ENCODE results near the gene PXDN.
"Not testable (repeated sequence)": the region's sequence is repeated elsewhere in the genome, so short reads cannot be mapped to it uniquely, and the experiment has no call there.

PXDN gene

GRCh38 chr2:1718339-1719220, 25.7 kb downstream of the PXDN start:
- TF ChIP-seq EZH2phosphoT487 (IDR thresholded peaks at IDR 0.05; ENCODE audit: borderline replicate concordance, low read length), result no peak
- TF ChIP-seq, protein P1, sequence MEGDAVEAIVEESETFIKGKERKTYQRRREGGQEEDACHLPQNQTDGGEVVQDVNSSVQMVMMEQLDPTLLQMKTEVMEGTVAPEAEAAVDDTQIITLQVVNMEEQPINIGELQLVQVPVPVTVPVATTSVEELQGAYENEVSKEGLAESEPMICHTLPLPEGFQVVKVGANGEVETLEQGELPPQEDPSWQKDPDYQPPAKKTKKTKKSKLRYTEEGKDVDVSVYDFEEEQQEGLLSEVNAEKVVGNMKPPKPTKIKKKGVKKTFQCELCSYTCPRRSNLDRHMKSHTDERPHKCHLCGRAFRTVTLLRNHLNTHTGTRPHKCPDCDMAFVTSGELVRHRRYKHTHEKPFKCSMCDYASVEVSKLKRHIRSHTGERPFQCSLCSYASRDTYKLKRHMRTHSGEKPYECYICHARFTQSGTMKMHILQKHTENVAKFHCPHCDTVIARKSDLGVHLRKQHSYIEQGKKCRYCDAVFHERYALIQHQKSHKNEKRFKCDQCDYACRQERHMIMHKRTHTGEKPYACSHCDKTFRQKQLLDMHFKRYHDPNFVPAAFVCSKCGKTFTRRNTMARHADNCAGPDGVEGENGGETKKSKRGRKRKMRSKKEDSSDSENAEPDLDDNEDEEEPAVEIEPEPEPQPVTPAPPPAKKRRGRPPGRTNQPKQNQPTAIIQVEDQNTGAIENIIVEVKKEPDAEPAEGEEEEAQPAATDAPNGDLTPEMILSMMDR (IDR thresholded peaks at IDR 0.05; ENCODE audit: low read depth, low read length, poor library complexity, severe bottlenecking), result no peak
- H3K4me3 ChIP-seq (ENCODE audit: low read length), result no peak overlapping the region
- H4K20me1 ChIP-seq (ENCODE audit: control insufficient read depth, insufficient read depth, low read depth, low read length), result no peaks in the 10 kb centered on the region
- H3K36me3 ChIP-seq (ENCODE audit: control insufficient read depth, low read length), result no peaks in the 10 kb centered on the region
- no peak overlapping the region for H3K27ac ChIP-seq (ENCODE audit: low read depth, low read length)
- H3K9me3 ChIP-seq (ENCODE audit: control insufficient read depth, insufficient read depth, low read length), result peaks cover 24% of the 10 kb centered on the region
- H3K4me1 ChIP-seq (ENCODE audit: control insufficient read depth, low read length), result no peaks in the 10 kb centered on the region
- H3K9me2 ChIP-seq (replicated peaks; ENCODE audit: control insufficient read depth, low read length), result no peaks in the 10 kb centered on the region
- no peaks in the 10 kb centered on the region for H3K79me2 ChIP-seq (ENCODE audit: control insufficient read depth, low read length)
- no peaks in the 10 kb centered on the region for H3K27me3 ChIP-seq (ENCODE audit: control insufficient read depth, low read length)
- no peaks in the 10 kb centered on the region for H3F3A ChIP-seq (ENCODE audit: control insufficient read depth, insufficient read depth)
- no peak overlapping the region for H3K4me2 ChIP-seq (ENCODE audit: low read length)

DNA sequence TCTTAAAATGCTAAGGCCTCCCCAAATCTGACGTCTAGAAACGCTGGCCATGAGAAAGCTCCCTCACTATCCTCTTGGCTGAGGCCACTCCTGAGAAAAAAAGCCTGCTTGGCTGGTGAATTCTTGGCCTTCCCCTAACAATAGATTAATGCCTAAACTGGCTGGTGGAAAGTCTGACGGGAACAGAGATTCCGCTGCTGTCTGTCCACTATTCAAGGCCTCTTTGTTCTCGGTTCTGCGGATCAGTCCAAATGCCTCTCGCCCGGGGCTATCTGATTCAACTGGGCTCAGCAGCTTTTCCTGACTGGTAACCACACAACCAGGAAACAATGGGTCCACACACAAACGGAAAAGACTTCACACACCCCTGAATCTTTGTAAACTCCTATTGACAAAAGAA, 27.2 kb downstream of the PXDN start:
- no peak overlapping the region for H3K27ac ChIP-seq (ENCODE audit: low read depth, low read length)
- TF ChIP-seq, protein P1 (IDR thresholded peaks at IDR 0.05; ENCODE audit: low read depth, low read length, poor library complexity, severe bottlenecking), result no peak
- TF ChIP-seq EZH2phosphoT487 (IDR thresholded peaks at IDR 0.05; ENCODE audit: borderline replicate concordance, low read length), result no peak
- H3K4me1 ChIP-seq (ENCODE audit: control insufficient read depth, low read length), result no peaks in the 10 kb centered on the region
- no peaks in the 10 kb centered on the region for H4K20me1 ChIP-seq (ENCODE audit: control insufficient read depth, insufficient read depth, low read depth, low read length)
- H3K36me3 ChIP-seq (ENCODE audit: control insufficient read depth, low read length), result no peaks in the 10 kb centered on the region
- H3K4me2 ChIP-seq (ENCODE audit: low read length), result no peak overlapping the region
- no peak overlapping the region for H3K4me3 ChIP-seq (ENCODE audit: low read length)
- H3F3A ChIP-seq (ENCODE audit: control insufficient read depth, insufficient read depth), result no peaks in the 10 kb centered on the region
- H3K9me2 ChIP-seq (replicated peaks; ENCODE audit: control insufficient read depth, low read length), result no peaks in the 10 kb centered on the region
- peaks cover 24% of the 10 kb centered on the region for H3K9me3 ChIP-seq (ENCODE audit: control insufficient read depth, insufficient read depth, low read length)
- no peaks in the 10 kb centered on the region for H3K27me3 ChIP-seq (ENCODE audit: control insufficient read depth, low read length)
- H3K79me2 ChIP-seq (ENCODE audit: control insufficient read depth, low read length), result no peaks in the 10 kb centered on the region

DNA sequence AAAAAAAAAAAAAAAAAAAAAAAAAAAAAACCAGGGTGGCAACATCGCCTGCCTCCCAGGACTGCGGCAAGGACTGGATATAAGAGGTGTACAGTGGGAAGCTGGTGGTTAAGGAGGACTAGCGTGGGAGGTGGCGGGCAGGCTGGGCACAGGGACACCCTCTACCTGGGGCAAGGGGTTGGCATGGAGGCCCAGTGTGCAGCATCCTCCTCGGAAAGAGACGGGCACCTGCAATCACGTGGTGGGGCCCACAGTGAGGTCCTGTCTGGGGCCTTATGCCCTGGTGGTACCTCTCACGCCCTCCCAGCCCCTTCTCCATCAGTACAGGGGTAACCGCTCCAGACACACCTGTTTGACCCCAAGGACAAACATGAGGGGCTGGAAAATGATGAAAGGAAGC, 27.9 kb downstream of the PXDN start:
- no peaks in the 10 kb centered on the region for H3K36me3 ChIP-seq (ENCODE audit: control insufficient read depth, low read length)
- H3K27me3 ChIP-seq (ENCODE audit: control insufficient read depth, low read length), result no peaks in the 10 kb centered on the region
- H4K20me1 ChIP-seq (ENCODE audit: control insufficient read depth, insufficient read depth, low read depth, low read length), result no peaks in the 10 kb centered on the region
- no peak overlapping the region for H3K4me2 ChIP-seq (ENCODE audit: low read length)
- TF ChIP-seq EZH2phosphoT487 (IDR thresholded peaks at IDR 0.05; ENCODE audit: borderline replicate concordance, low read length), result no peak
- TF ChIP-seq, protein P1 (IDR thresholded peaks at IDR 0.05; ENCODE audit: low read depth, low read length, poor library complexity, severe bottlenecking), result no peak
- H3K27ac ChIP-seq (ENCODE audit: low read depth, low read length), result no peak overlapping the region
- H3K9me3 ChIP-seq (ENCODE audit: control insufficient read depth, insufficient read depth, low read length), result peaks cover 26% of the 10 kb centered on the region
- no peak overlapping the region for H3K4me3 ChIP-seq (ENCODE audit: low read length)
- no peaks in the 10 kb centered on the region for H3F3A ChIP-seq (ENCODE audit: control insufficient read depth, insufficient read depth)
- no peaks in the 10 kb centered on the region for H3K79me2 ChIP-seq (ENCODE audit: control insufficient read depth, low read length)
- H3K4me1 ChIP-seq (ENCODE audit: control insufficient read depth, low read length), result no peaks in the 10 kb centered on the region
- no peaks in the 10 kb centered on the region for H3K9me2 ChIP-seq (replicated peaks; ENCODE audit: control insufficient read depth, low read length)

- H3K27me3 ChIP-seq (ENCODE audit: control insufficient read depth, low read length); H3K4me1 ChIP-seq (ENCODE audit: control insufficient read depth, low read length); H3K9me2 ChIP-seq (replicated peaks; ENCODE audit: control insufficient read depth, low read length); H4K20me1 ChIP-seq (ENCODE audit: control insufficient read depth, insufficient read depth, low read depth, low read length); H3K27ac ChIP-seq (ENCODE audit: low read depth, low read length); H3K4me3 ChIP-seq (ENCODE audit: low read length); H3F3A ChIP-seq (ENCODE audit: control insufficient read depth, insufficient read depth); H3K79me2 ChIP-seq (ENCODE audit: control insufficient read depth, low read length); H3K4me2 ChIP-seq (ENCODE audit: low read length); H3K36me3 ChIP-seq (ENCODE audit: control insufficient read depth, low read length): not testable (repeated sequence)
- H3K9me3 ChIP-seq (ENCODE audit: control insufficient read depth, insufficient read depth, low read length), result peaks cover 27% of the 10 kb centered on the region
Measured at GRCh38 chr2:1716014-1716305, 28.4 kb downstream of the PXDN start.

Data from DOHH2 (cell line).